ENCODE data around the gene ECEL1.

The ECEL1 gene

GRCh38 chr2:232492963-232493700 is 5.5 kb upstream of the ECEL1 start:
- no peak overlapping the region for H3K4me3 ChIP-seq (replicated peaks; ENCODE audit: low read depth, low read length)
- DNase-seq (ENCODE audit: low read depth) = no peak
- TF ChIP-seq, protein P1, sequence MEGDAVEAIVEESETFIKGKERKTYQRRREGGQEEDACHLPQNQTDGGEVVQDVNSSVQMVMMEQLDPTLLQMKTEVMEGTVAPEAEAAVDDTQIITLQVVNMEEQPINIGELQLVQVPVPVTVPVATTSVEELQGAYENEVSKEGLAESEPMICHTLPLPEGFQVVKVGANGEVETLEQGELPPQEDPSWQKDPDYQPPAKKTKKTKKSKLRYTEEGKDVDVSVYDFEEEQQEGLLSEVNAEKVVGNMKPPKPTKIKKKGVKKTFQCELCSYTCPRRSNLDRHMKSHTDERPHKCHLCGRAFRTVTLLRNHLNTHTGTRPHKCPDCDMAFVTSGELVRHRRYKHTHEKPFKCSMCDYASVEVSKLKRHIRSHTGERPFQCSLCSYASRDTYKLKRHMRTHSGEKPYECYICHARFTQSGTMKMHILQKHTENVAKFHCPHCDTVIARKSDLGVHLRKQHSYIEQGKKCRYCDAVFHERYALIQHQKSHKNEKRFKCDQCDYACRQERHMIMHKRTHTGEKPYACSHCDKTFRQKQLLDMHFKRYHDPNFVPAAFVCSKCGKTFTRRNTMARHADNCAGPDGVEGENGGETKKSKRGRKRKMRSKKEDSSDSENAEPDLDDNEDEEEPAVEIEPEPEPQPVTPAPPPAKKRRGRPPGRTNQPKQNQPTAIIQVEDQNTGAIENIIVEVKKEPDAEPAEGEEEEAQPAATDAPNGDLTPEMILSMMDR (IDR thresholded peaks at IDR 0.05; ENCODE audit: low read length, missing control alignments) = no peak

- TF ChIP-seq, protein P1 (IDR thresholded peaks at IDR 0.05; ENCODE audit: low read length, missing control alignments) = no peak
- no peak overlapping the region for H3K4me3 ChIP-seq (replicated peaks; ENCODE audit: low read depth, low read length)
- DNase-seq (ENCODE audit: low read depth) = no peak
These were observed 4.7 kb upstream of the ECEL1 start for GRCh38 chr2:232492236-232492848.

- TF ChIP-seq, protein P1 (IDR thresholded peaks at IDR 0.05; ENCODE audit: low read length, missing control alignments) = no peak
- DNase-seq (ENCODE audit: low read depth) = no peak
- H3K4me3 ChIP-seq (replicated peaks; ENCODE audit: low read depth, low read length) = no peak overlapping the region
These were observed 3.6 kb upstream of the ECEL1 start for GRCh38 chr2:232491139-232491780.

- TF ChIP-seq, protein P1 (IDR thresholded peaks at IDR 0.05; ENCODE audit: low read length, missing control alignments) = no peak
- no peak for DNase-seq (ENCODE audit: low read depth)
These were observed 2.8 kb upstream of the ECEL1 start for GRCh38 chr2:232490221-232491138.

DNA sequence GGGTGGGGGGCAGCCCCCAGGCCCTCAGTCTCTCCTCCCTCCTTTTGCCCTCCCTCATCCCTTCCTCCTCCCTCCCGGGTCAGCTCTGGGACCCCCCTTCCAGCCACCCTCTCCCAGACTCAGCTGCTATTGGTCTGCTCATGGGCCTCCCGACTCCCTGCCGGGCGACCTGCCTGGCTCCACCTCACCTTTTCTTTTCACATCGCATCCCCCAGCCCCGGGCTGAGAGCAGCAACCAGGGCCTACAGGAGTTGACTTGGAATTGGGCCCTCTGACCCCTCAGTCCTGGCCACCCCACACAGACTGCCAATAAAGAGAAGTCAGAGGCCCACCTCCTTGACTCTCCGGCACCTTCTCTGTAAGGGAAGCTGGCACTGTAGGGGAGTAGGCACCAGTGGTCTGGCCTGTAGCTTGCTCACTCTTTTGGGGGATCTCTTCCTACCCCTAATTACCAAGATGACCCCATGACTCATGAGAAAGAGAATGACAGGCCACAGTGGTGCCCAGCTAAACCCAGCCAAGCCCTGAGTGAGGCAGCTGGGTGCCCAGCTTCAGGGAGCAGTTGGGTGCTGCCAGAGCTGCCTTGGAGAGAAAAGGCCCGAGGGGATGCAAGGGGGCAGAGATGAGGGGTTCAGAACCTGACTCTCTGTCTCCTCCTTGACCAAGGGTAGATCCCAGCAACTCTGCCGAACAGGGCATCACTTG is 2.0 kb upstream of the ECEL1 start:
- no peak for DNase-seq (ENCODE audit: low read depth)
- no peak overlapping the region for H3K4me3 ChIP-seq (replicated peaks; ENCODE audit: low read depth, low read length)
- TF ChIP-seq, protein P1 (IDR thresholded peaks at IDR 0.05; ENCODE audit: low read length, missing control alignments) = no peak

More at GRCh38 chr2:232490221-232491138, 2.8 kb upstream of the ECEL1 start:
- H3K4me3 ChIP-seq (replicated peaks; ENCODE audit: low read depth, low read length) = no peak overlapping the region

- DNase-seq (ENCODE audit: low read depth) = no peak
- no peak overlapping the region for H3K4me3 ChIP-seq (replicated peaks; ENCODE audit: low read depth, low read length)
- TF ChIP-seq, protein P1 (IDR thresholded peaks at IDR 0.05; ENCODE audit: low read length, missing control alignments) = no peak
These were observed 1.2 kb upstream of the ECEL1 start for GRCh38 chr2:232488721-232489300.
